GM21360 (cell line): ENCODE data around the gene GRM7.

Experiments used
- ATAC-seq: cut with Tn5 transposase; IDR thresholded peaks from one replicate; pipeline ENCODE4 v1.9.1; 2021; ENCODE audit warnings: mild to moderate bottlenecking, moderate library complexity; ENCODE audit not compliant: unreplicated experiment

GRM7 gene

GRCh38 chr3:7385635-7386034, 524.7 kb downstream of the GRM7 start:
- ATAC-seq: no peak

DNA sequence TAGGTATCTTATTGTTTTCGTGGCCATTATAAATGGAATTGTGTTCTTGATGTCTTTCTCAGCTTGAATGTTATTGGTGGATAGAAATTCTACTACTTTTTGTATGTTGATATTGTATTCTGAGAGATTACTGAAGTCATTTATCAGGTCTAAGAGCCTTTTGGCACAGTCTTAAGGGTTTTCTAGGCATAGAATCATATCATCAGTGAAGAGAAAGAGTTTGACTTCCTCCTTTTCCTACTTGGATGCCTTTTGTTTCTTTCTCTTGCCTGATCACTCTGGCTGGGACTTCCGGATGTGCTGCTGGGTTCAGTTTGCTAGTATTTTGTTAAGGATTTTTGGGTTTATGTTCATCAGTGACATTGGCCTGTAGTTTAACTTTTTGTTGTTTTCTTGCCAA, 527.1 kb downstream of the GRM7 start:
- ATAC-seq: no peak

DNA sequence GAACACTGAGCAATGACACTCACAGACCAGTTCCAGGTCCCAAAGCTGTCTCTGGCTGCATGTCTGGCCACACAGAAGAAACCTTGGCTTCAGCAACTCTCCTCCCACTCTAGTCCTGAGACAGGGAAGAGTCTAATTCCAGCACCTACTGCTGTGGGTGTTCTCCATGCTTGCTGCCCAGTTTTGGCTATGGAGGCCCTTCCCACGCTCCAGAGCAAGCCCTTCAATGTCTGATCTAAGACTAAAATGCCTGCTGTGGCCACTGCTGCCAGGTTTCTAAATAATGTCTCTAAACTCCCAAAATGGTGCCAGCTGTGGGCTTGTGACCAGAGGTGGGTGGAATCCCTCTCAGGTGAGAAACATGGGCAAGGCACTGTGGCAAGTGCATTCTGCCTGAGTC, 531.3 kb downstream of the GRM7 start:
- ATAC-seq: no peak

- no peak for ATAC-seq
These were observed 533.2 kb downstream of the GRM7 start for GRCh38 chr3:7393944-7394605.

DNA sequence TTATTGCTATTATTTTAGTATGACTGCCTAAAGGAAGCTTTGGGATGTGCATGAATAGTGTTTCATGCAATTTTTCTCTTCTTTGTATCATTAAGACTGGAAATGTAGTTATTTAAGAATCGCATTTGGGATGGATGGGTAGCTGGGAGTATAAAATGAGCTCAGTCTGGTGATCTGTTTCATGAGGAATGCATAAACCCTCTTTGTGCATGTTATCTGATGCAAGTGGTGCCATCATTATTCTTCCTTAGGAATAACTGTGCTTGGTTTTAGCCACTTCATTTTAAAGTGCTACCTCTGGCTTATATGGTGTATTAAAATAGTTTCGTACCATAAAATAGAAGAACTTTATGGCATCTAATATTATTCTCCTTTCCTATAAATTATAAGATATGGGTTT, 535.6 kb downstream of the GRM7 start:
- no peak for ATAC-seq

GRCh38 chr3:7397097-7397496, 536.2 kb downstream of the GRM7 start:
- ATAC-seq: no peak

DNA sequence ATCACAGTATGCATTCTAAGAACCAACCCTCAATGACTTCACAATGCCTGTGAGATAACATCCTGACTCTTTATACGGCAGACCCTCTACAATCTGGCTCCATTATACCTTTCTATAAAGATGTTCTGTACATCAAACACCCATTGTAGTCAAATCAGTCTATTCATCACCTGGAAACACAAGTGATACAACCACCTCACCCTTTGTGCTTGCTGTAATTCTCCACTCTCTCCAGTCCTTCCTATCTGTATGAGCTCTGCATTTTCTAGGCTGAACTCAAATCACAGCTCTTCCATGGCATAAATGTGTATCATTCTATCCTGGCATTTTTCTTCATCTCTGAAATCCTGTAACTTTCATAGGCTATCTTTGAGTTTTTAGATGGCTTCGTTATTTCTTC, 539.4 kb downstream of the GRM7 start:
- no peak for ATAC-seq

- no peak for ATAC-seq
These were observed 540.5 kb downstream of the GRM7 start for GRCh38 chr3:7401418-7401817.

GRCh38 chr3:7407107-7407506, 546.2 kb downstream of the GRM7 start:
- no peak for ATAC-seq

DNA sequence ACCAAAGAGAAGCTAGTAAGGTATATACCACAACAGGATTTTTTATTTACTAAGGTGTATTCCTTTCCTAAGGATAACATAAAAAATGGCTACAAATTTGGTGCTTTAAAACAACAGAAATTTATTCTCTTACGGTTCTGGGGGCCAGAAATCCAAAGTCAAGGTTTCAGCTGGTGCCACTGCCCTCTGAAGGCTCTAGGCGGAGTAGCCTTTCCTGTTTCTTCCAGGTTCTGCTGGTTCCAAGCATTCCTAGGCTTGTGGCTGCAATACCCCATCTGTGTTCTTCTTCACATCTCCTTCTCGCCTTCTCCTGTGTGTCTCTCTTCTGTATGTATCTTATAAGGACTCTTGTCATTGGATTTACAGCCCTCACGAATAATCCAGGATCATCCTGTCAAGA, 549.9 kb downstream of the GRM7 start:
- no peak for ATAC-seq

DNA sequence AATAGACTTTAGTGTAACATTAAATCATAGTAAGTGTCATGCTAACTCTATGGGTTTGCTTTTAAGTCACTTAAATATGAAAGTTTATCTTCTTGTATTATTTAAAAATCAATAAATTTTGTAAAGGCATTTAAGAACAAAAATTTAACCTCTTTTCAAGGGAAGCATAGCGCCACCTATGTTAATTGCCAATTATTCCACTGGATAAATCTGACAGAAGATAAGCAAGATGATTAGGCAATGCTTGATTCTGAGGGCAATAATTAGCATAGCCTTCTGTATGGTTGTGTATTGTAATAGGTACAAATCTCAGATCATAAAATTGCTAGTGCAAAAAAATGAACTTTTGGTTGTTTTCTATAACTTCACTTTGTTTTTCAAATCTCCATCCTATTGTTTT, 560.1 kb downstream of the GRM7 start:
- ATAC-seq: no peak

DNA sequence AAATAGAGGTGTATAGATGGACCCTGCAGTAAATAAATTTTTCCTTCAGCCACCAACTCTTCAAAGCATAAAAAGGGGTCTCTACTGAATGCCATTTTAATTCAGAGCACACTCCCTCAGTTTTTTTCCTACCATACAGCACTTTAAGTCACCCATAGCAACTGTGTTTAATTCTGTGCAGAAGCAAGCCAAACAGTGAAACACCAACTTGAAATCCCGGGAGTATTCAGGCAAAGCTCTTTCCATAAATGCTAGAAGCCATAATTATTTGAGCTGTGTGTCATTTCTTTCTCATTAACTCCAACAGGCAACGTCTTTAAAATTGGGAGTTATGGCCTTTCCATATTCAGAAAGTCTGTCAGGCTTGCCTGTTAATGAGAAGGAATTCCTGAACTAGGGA, 562.1 kb downstream of the GRM7 start:
- ATAC-seq: no peak

GRCh38 chr3:7423995-7424394, 563.1 kb downstream of the GRM7 start:
- ATAC-seq: no peak

DNA sequence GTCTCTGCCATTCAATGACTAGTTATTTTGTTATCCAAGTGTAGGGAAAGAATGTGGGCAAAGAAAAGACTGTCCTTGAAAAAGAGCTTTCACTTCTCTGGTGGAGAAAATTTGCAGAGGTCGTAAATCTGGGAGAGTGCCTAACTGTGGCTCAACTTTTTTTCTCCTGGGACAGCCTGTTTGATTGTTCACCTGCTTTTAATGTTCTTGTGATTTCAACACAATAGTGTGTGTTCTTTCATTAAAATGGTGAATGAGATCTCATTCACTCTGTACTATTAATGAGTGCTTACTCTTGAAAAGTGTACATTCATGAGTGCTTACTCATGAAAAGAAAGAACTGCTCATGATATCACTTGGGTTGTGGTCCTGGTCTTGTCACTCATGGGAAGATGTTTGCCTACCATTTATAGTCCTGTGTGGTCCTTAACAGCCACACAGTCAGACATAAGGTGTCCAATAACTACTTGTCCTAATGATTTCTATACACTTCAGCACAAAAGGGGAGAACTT, 567.3 kb downstream of the GRM7 start:
- ATAC-seq: no peak

- no peak for ATAC-seq
These were observed 571.7 kb downstream of the GRM7 start for GRCh38 chr3:7432610-7433009.

DNA sequence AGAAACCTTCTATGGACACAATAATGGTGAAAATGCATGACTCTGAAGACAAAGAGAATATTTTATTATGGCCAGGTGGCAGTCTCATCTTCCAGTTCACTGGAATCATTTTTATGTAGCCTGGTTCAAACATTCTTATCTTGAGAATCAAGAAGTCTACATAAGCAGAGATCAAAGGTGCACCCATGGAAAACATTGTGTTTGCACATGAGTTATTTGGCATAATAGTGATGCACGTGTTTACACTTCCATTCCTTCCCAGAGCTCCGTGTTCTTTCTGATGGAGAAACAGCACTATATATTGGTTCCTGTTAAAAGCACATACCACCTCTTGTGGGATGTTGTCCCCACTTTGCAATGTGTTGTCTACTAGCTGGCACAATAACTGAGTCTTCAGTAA, 572.2 kb downstream of the GRM7 start:
- ATAC-seq: no peak

DNA sequence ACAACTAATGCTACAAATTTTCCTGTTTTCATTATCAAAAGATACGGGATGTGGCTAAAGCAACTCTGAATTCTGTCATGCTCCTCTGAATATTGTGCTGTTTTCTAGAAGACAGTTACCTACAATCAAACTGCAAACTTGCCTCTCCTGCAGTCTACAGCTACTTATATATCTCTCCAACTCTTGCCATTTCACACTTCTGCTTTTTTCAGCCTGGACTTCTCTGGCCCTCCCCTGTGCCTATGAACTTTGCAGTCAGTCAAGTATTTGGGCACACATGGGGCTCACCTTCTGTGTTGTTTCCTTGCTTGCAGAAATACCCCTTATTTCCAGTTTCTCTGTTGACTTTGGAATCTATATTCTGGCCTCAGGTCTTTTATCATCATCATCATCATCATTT, 575.6 kb downstream of the GRM7 start:
- no peak for ATAC-seq

- no peak for ATAC-seq
These were observed 576.3 kb downstream of the GRM7 start for GRCh38 chr3:7437231-7437630.

GRCh38 chr3:7439101-7439680, 578.3 kb downstream of the GRM7 start:
- ATAC-seq: no peak

GRCh38 chr3:7444886-7445285, 584.0 kb downstream of the GRM7 start:
- no peak for ATAC-seq

- ATAC-seq: no peak
These were observed 584.4 kb downstream of the GRM7 start for GRCh38 chr3:7445331-7445730.

DNA sequence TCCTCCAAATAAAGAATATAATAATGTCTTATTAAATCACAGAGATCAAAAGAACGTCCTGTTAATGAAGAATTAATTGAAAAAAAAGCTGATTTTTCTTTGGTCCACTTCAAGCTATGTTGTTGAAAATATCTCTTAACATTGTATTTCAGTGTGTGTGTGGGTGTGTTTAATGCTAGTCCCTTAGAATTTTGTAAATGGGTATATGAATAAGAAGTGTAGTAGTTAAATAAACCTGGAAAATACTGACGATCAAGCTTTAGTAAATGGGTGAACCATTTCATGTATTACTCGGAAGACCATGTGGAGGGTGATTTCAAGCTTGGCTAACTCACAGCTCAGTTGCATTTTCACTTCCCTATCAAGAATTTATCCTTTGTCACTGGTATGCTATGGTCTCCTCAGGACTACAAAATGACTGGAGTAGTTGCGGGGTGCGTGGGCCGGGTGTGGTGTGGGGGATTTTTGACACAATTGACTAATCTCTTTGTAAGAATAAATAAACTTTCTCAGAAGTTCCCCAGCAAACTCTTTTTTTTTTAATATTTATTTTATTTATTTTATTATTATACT, 586.4 kb downstream of the GRM7 start:
- ATAC-seq: peak; percentile 100

DNA sequence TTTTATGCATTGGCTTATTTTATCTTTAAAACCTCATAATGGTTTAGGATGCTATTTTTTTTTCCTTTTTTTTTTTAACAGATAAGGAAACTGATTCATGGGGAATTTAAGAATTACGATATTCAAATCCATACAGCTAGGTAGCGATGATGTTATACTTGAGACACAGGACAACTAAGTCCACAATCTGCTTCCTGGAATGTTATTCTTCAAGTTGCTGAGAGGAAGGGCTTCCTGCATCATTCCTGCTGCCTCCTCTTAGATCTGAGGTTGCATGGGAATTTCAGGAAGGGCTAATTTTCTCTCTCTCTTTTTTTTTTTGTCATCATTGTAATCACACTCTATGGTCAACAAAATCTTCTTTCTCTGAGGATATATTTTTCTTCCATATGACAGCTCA, 595.5 kb downstream of the GRM7 start:
- ATAC-seq: no peak
